HG02870 (cell line): ENCODE data around the gene GPHB5.
"Not testable (repeated sequence)": the region's sequence is repeated elsewhere in the genome, so short reads cannot be mapped to it uniquely, and the experiment has no call there.

Experiments used
- ATAC-seq: cut with Tn5 transposase; IDR thresholded peaks from one replicate; pipeline ENCODE4 v1.9.1; 2021; ENCODE audit warnings: mild to moderate bottlenecking, moderate library complexity; ENCODE audit not compliant: unreplicated experiment

The GPHB5 gene

GRCh38 chr14:63318835-63319234 lies at the start of gene GPHB5:
TSS of gene GPHB5 (minus strand) at chr14:63318935. CDS start at chr14:63317849, 1,086 bp downstream.
- ATAC-seq, result no peak

- no peak for ATAC-seq
Measured at GRCh38 chr14:63367742-63368364, 49.1 kb upstream of the GPHB5 start.

GRCh38 chr14:63362389-63362819 lies 43.7 kb upstream of the GPHB5 start:
- no peak for ATAC-seq

- no peak for ATAC-seq
Measured at GRCh38 chr14:63361790-63362189, 43.1 kb upstream of the GPHB5 start.

GRCh38 chr14:63357841-63358240 lies 39.1 kb upstream of the GPHB5 start:
- ATAC-seq, result no peak

GRCh38 chr14:63345826-63346225 lies 27.1 kb upstream of the GPHB5 start:
- ATAC-seq, result no peak

- ATAC-seq, result no peak
Measured at GRCh38 chr14:63344336-63344735, 25.6 kb upstream of the GPHB5 start.

GRCh38 chr14:63343878-63344277 lies 25.1 kb upstream of the GPHB5 start:
- ATAC-seq, result no peak

GRCh38 chr14:63342371-63342770 lies 23.6 kb upstream of the GPHB5 start:
- ATAC-seq, result no peak

- no peak for ATAC-seq
Measured at GRCh38 chr14:63328787-63329737, 10.3 kb upstream of the GPHB5 start.

GRCh38 chr14:63326840-63327239 lies 8.1 kb upstream of the GPHB5 start:
- ATAC-seq, result no peak

GRCh38 chr14:63322897-63323573 lies 4.3 kb upstream of the GPHB5 start:
- no peak for ATAC-seq

GRCh38 chr14:63322472-63322871 lies 3.7 kb upstream of the GPHB5 start:
- no peak for ATAC-seq

- no peak for ATAC-seq
Measured at GRCh38 chr14:63308723-63309317, 9.9 kb downstream of the GPHB5 start.

- not testable (repeated sequence) for ATAC-seq
Measured at GRCh38 chr14:63304429-63304828, 14.3 kb downstream of the GPHB5 start.

- ATAC-seq, result no peak
Measured at GRCh38 chr14:63301891-63302534, 16.7 kb downstream of the GPHB5 start.

GRCh38 chr14:63300854-63301253 lies 17.9 kb downstream of the GPHB5 start:
- no peak for ATAC-seq

GRCh38 chr14:63299351-63300110 lies 19.2 kb downstream of the GPHB5 start:
- no peak for ATAC-seq

GRCh38 chr14:63297372-63298063 lies 21.2 kb downstream of the GPHB5 start:
- ATAC-seq, result no peak
